NCI-H2029 (cell line): ENCODE data around the gene ATXN2L.

Source experiments
- DNase-seq: peaks from one replicate; lab custom pipeline; 2025; lab: John Stamatoyannopoulos, UW

Gene ATXN2L

GRCh38 chr16:28835864-28836760, 13.3 kb downstream of the ATXN2L start:
- no peak for DNase-seq

- no peak for DNase-seq
Measured at GRCh38 chr16:28836761-28837064, 13.9 kb downstream of the ATXN2L start.

- no peak for DNase-seq
Measured at GRCh38 chr16:28837672-28838557, 15.1 kb downstream of the ATXN2L start.

GRCh38 chr16:28838558-28838918, 15.7 kb downstream of the ATXN2L start:
- no peak for DNase-seq

GRCh38 chr16:28839004-28839639, 16.3 kb downstream of the ATXN2L start:
- DNase-seq = no peak

- DNase-seq = no peak
Measured at GRCh38 chr16:28839899-28840298, 17.1 kb downstream of the ATXN2L start.

- no peak for DNase-seq
Measured at GRCh38 chr16:28842696-28843095, 19.9 kb downstream of the ATXN2L start.

GRCh38 chr16:28843766-28844165, 21.0 kb downstream of the ATXN2L start:
- no peak for DNase-seq

GRCh38 chr16:28844226-28844885, 21.6 kb downstream of the ATXN2L start:
- DNase-seq = no peak

GRCh38 chr16:28845293-28845692, 22.5 kb downstream of the ATXN2L start:
- no peak for DNase-seq

GRCh38 chr16:28845761-28846079, 22.9 kb downstream of the ATXN2L start:
- DNase-seq = no peak

GRCh38 chr16:28846080-28846932, 23.5 kb downstream of the ATXN2L start, which contains the start of gene TUFM:
TUFM (minus strand) TSS chr16:28846348; CDS start chr16:28846269, 79 bp downstream.
- peak; percentile 98 for DNase-seq

GRCh38 chr16:28846933-28847273, 24.1 kb downstream of the ATXN2L start:
- no peak for DNase-seq

- DNase-seq = no peak
Measured at GRCh38 chr16:28858421-28858820, 35.6 kb downstream of the ATXN2L start.

- DNase-seq = no peak
Measured at GRCh38 chr16:28859326-28859725, 36.5 kb downstream of the ATXN2L start.

- no peak for DNase-seq
Measured at GRCh38 chr16:28863929-28864793, 41.4 kb downstream of the ATXN2L start.

- no peak for DNase-seq
Measured at GRCh38 chr16:28865001-28865688, 42.3 kb downstream of the ATXN2L start.

- DNase-seq = no peak
Measured at GRCh38 chr16:28865722-28866453, 43.1 kb downstream of the ATXN2L start.

- DNase-seq = no peak
Measured at GRCh38 chr16:28866454-28866804, 43.6 kb downstream of the ATXN2L start.
